Measurements from ENCODE around the gene CENPU.

Gene CENPU

GRCh38 chr4:184649026-184649970 lies 84.6 kb downstream of the CENPU start, which contains the start of the genes CASP3 and PRIMPOL:
Gene CASP3 (minus strand): TSS chr4:184649447. CDS start chr4:184638453, 10,994 bp downstream.
Gene PRIMPOL (plus strand): TSS chr4:184649738. CDS start chr4:184657141, 7,403 bp downstream.
- TF ChIP-seq ZFX (IDR thresholded peaks at IDR 0.05; ENCODE audit: borderline replicate concordance), result no peak
- TF ChIP-seq CTCF (IDR thresholded peaks at IDR 0.05), result peak; percentile 34; the same call in 1 of the 2 replicates
- peak within 1 kb of the TSS; percentile 97 for H3K27ac ChIP-seq

GRCh38 chr4:184648313-184649025 lies 85.4 kb downstream of the CENPU start:
- TF ChIP-seq ZFX (IDR thresholded peaks at IDR 0.05; ENCODE audit: borderline replicate concordance), result no peak
- peak overlapping the region; percentile 97 for H3K27ac ChIP-seq

- no peak for TF ChIP-seq ZFX (IDR thresholded peaks at IDR 0.05; ENCODE audit: borderline replicate concordance)
- TF ChIP-seq CTCF (IDR thresholded peaks at IDR 0.05), result no peak
- peak overlapping the region; percentile 97 for H3K27ac ChIP-seq
Observed at GRCh38 chr4:184648054-184648312, 85.9 kb downstream of the CENPU start.

- H3K27ac ChIP-seq, result peak overlapping the region; percentile 97; the same call in 1 of the 2 replicates
- TF ChIP-seq ZFX (IDR thresholded peaks at IDR 0.05; ENCODE audit: borderline replicate concordance) (no peak), CTCF (IDR thresholded peaks at IDR 0.05) (no peak)
Observed at GRCh38 chr4:184647266-184648053, 86.4 kb downstream of the CENPU start.

- TF ChIP-seq ZFX (IDR thresholded peaks at IDR 0.05; ENCODE audit: borderline replicate concordance), result no peak
- no peak overlapping the region for H3K27ac ChIP-seq
Observed at GRCh38 chr4:184645904-184646610, 87.8 kb downstream of the CENPU start.

GRCh38 chr4:184644553-184645307 lies 89.2 kb downstream of the CENPU start:
- TF ChIP-seq CTCF (IDR thresholded peaks at IDR 0.05) (no peak), ZFX (IDR thresholded peaks at IDR 0.05; ENCODE audit: borderline replicate concordance) (no peak)
- no peak overlapping the region for H3K27ac ChIP-seq
